Measurements from ENCODE around the gene GPR55. TPM values are rescaled to one million over a fixed set of nuclear protein-coding genes. Genes with fewer than 3 reads are reported as not detected.

Gene GPR55
- total and polyA plus RNA-seq, 3 donors from 2014 or later: 10.9 to 14.7 (median 12.3) TPM

DNA sequence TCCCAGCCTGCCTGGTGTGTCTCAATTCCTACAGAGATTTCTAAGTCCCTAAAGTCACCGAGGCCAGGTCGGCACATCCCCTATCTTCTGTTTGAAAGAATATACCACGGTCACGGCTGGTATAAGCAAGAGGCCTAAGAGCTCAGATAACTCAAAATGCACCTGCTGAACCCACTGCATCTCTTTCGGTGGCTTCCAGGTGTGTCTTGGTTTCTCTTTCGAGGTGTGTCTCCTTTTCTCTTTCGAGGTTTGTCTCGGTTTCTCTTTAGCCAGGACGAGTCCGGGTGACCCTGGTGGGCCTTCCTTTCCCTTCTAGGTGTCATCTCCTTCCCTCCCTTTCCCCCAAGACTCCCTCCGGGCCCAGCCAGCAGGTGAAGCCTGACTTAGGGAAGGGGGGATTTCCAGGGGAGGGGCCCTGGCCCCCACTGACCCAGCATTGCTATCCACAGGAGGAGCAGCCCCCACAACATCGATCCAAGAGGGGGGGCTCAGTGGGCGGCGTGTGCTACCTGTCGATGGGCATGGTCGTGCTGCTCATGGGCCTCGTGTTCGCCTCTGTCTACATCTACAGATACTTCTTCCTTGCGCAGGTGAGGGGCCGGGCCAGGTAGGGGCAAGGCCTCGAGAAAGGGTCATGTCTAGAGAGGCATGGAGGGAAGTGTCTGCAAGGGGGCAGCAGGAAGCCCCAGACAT is 51.9 kb downstream of the GPR55 start:
- Histone ChIP-seq H3K4me3 (no peak overlapping the region), H3K36me3 (ENCODE audit: low read depth, missing control alignments) (no peaks in the 10 kb centered on the region), H3K27me3 (no peaks in the 10 kb centered on the region), H3K9me3 (no peaks in the 10 kb centered on the region), H3K27ac (no peak overlapping the region), H3K4me1 (no peaks in the 10 kb centered on the region)
- no peak for DNase-seq
- intact Hi-C loops (cut with DNase I; ENCODE audit: low total_unique reads): no loop called here
- 88 to 96% methylated on average over 21 of the region's 21 CpGs for WGBS, 2 donors
- no peak for TF ChIP-seq POLR2A (IDR thresholded peaks at IDR 0.05)

DNA sequence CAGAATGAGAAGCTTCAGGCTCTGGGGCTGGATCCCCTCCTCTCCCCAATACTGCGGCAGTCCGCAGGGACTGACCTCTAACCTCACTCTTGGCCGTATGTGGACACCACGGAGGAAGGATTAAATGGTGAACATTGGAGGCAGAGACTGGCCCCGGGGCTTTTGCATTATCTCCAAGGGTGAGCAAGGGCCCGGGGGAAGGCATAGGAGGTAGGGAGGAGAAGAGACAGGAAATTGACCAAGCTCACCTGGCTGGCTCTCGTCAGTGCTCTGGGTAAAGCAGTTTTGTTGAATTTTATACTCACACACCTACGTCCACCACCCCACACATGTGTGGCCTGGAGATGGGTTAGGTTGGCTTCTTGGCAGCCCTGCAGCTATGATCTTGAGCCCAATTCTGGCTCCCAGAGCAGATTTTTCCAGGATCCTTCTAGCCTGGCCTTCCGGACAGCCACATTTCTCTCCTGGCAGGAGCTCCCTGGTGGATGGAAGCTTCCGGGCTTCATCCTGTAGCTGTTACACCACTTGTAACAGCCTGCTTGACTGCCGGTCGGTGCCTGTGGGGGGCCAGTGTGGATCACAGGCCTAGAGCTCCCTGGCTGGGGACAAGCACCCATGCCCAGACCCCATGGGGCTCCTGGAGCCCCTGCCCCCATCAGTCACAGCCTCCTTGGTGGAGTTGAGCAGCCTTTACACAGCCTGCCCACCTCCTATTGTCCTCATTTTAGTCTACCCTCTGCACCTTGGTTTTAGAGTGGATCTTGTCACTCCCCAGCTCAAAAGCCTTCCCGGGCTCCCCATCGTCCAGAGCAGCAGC is 52.7 kb downstream of the GPR55 start:
- H3K27me3 ChIP-seq: no peaks in the 10 kb centered on the region
- H3K4me1 ChIP-seq: peaks cover 5% of the 10 kb centered on the region
- no peak overlapping the region for H3K27ac ChIP-seq
- H3K4me3 ChIP-seq: no peak overlapping the region
- intact Hi-C loops (cut with DNase I; ENCODE audit: low total_unique reads): no loop called here
- TF ChIP-seq, protein P1, sequence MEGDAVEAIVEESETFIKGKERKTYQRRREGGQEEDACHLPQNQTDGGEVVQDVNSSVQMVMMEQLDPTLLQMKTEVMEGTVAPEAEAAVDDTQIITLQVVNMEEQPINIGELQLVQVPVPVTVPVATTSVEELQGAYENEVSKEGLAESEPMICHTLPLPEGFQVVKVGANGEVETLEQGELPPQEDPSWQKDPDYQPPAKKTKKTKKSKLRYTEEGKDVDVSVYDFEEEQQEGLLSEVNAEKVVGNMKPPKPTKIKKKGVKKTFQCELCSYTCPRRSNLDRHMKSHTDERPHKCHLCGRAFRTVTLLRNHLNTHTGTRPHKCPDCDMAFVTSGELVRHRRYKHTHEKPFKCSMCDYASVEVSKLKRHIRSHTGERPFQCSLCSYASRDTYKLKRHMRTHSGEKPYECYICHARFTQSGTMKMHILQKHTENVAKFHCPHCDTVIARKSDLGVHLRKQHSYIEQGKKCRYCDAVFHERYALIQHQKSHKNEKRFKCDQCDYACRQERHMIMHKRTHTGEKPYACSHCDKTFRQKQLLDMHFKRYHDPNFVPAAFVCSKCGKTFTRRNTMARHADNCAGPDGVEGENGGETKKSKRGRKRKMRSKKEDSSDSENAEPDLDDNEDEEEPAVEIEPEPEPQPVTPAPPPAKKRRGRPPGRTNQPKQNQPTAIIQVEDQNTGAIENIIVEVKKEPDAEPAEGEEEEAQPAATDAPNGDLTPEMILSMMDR (IDR thresholded peaks at IDR 0.05): no peak
- no peak for TF ChIP-seq POLR2A (IDR thresholded peaks at IDR 0.05)
- no peak for DNase-seq
- no peaks in the 10 kb centered on the region for H3K36me3 ChIP-seq (ENCODE audit: low read depth, missing control alignments)
- H3K9me3 ChIP-seq: no peaks in the 10 kb centered on the region
- WGBS, 2 donors: 87 to 90% methylated on average over 13 to 14 of the region's 14 CpGs

- intact Hi-C loops (cut with DNase I; ENCODE audit: low total_unique reads): no loop called here
- no peak for TF ChIP-seq POLR2A (IDR thresholded peaks at IDR 0.05)
- TF ChIP-seq, protein P1 (IDR thresholded peaks at IDR 0.05): no peak
- H3K27ac ChIP-seq: no peak overlapping the region
- DNase-seq: no peak
- H3K4me3 ChIP-seq: no peak overlapping the region
- 85 to 92% methylated on average over 7 to 15 of the region's 17 CpGs for WGBS, 2 donors
- no peaks in the 10 kb centered on the region for H3K27me3 ChIP-seq
- no peaks in the 10 kb centered on the region for H3K36me3 ChIP-seq (ENCODE audit: low read depth, missing control alignments)
- H3K4me1 ChIP-seq: peaks cover 13% of the 10 kb centered on the region
- H3K9me3 ChIP-seq: no peaks in the 10 kb centered on the region
Observed at GRCh38 chr2:230871361-230872150, 53.5 kb downstream of the GPR55 start.

- DNase-seq: no peak
- WGBS, 2 donors: 63 to 68% methylated on average over 10 to 18 of the region's 18 CpGs
- intact Hi-C loops (cut with DNase I; ENCODE audit: low total_unique reads): no loop called here
- H3K9me3 ChIP-seq: no peaks in the 10 kb centered on the region
- TF ChIP-seq, protein P1 (IDR thresholded peaks at IDR 0.05): no peak
- no peak for TF ChIP-seq POLR2A (IDR thresholded peaks at IDR 0.05)
- no peaks in the 10 kb centered on the region for H3K36me3 ChIP-seq (ENCODE audit: low read depth, missing control alignments)
- H3K4me3 ChIP-seq: no peak overlapping the region
- peaks cover 21% of the 10 kb centered on the region for H3K4me1 ChIP-seq
- no peak overlapping the region for H3K27ac ChIP-seq
- H3K27me3 ChIP-seq: no peaks in the 10 kb centered on the region
Observed at GRCh38 chr2:230870544-230871360, 54.3 kb downstream of the GPR55 start.
